CD4-positive, alpha-beta memory T cell (primary cell): Measurements from ENCODE around the gene VSTM2L. TPM values are rescaled to one million over a fixed set of nuclear protein-coding genes. Genes with fewer than 3 reads are reported as not detected.

Source experiments
- CTCF ChIA-PET: fragments of 350-600 bp; sonication (Branson Sonifier 250); formaldehyde crosslinking; loops from one replicate; lab custom pipeline; 2021; ENCODE audit warnings: inconsistent platforms; ENCODE audit not compliant: partially characterized antibody; lab: Charles Lee
- POLR2A ChIA-PET: fragments of 350-600 bp; sonication (Branson Sonifier 250); formaldehyde crosslinking; loops from one replicate; lab custom pipeline; 2021; ENCODE audit not compliant: partially characterized antibody; lab: Charles Lee
- DNase-seq, 5 donors: peaks; one replicate each; pipeline versions ENCODE4 v3.0.0 to v3.0.0-alpha.2; 2020 to 2022; ENCODE audit warnings: mixed read lengths in 1 of 5
- H3K27ac ChIP-seq: one replicate; pipeline ENCODE4 v1.7.0; 2013; ENCODE audit warnings: low read depth, low read length
- H3K27me3 ChIP-seq: 2 replicates; pipeline ENCODE4 v1.7.0; 2013; ENCODE audit warnings: mild to moderate bottlenecking, low read length, moderate library complexity; ENCODE audit not compliant: insufficient read depth
- H3K36me3 ChIP-seq: 2 replicates; pipeline ENCODE4 v1.7.0; 2013; ENCODE audit warnings: mild to moderate bottlenecking, low read length, moderate library complexity; ENCODE audit not compliant: insufficient read depth
- H3K4me1 ChIP-seq: 2 replicates; pipeline ENCODE4 v1.7.0; 2013; ENCODE audit warnings: mild to moderate bottlenecking, low read length, moderate library complexity; ENCODE audit not compliant: insufficient read depth
- H3K4me3 ChIP-seq, 2 donors: one replicate each; pipeline ENCODE4 v1.7.0; 2013; ENCODE audit warnings: low read length in 2 of 2, mild to moderate bottlenecking in 1 of 2
- H3K9me3 ChIP-seq, 2 donors: one replicate each; pipeline ENCODE4 v1.7.0; 2013; ENCODE audit warnings: low read length in 2 of 2, control low read depth in 1 of 2; ENCODE audit not compliant: control insufficient read depth in 1 of 2
- H3K27ac Mint-ChIP-seq, 7 donors: one replicate each; pipeline ENCODE4 v1.8.0; 2020 to 2021; ENCODE audit warnings: mixed read lengths in 7 of 7, mild to moderate bottlenecking in 6 of 7, inconsistent platforms in 3 of 7, moderate library complexity in 3 of 7
- H3K27me3 Mint-ChIP-seq, 2 donors: one replicate each; pipeline ENCODE4 v1.8.0; 2020 to 2021; ENCODE audit warnings: mixed read lengths in 2 of 2
- H3K36me3 Mint-ChIP-seq, 2 donors: one replicate each; pipeline ENCODE4 v1.8.0; 2020 to 2021; ENCODE audit warnings: mixed read lengths in 2 of 2, inconsistent platforms in 1 of 2, mild to moderate bottlenecking in 1 of 2
- H3K4me1 Mint-ChIP-seq, 4 donors: one replicate each; pipeline ENCODE4 v1.8.0; 2020 to 2021; ENCODE audit warnings: mixed read lengths in 4 of 4, mild to moderate bottlenecking in 1 of 4
- H3K4me3 Mint-ChIP-seq, 8 donors: one replicate each; pipeline ENCODE4 v1.8.0; 2020 to 2021; ENCODE audit warnings: mixed read lengths in 8 of 8, mild to moderate bottlenecking in 7 of 8, moderate library complexity in 6 of 8, inconsistent platforms in 3 of 8
- H3K9me3 Mint-ChIP-seq, 8 donors: one replicate each; pipeline ENCODE4 v1.8.0; 2020 to 2021; ENCODE audit warnings: mixed read lengths in 8 of 8, mild to moderate bottlenecking in 5 of 8, inconsistent platforms in 3 of 8, moderate library complexity in 1 of 8
- intact Hi-C: fragments of 100-400 bp; cut with micrococcal nuclease; formaldehyde crosslinking; loops from one replicate; pipeline ENCODE4 v1.15.1; 2023
- polyA plus RNA-seq, 2 donors: library from polyadenylated mRNA; unstranded; fragments of 300-500 nt; fragmentation: Illumina TruSeq; gene quantifications; one replicate each; pipeline ENCODE4 v1.2.3, GENCODE V29; 2021
- total RNA-seq, 2 experiments: library from RNA; stranded (reverse); gene quantifications; one replicate each; pipeline ENCODE4 v1.2.3, GENCODE V29; 2021

Gene VSTM2L
- total and polyA plus RNA-seq, 4 experiments from 2014 or later = not detected

DNA sequence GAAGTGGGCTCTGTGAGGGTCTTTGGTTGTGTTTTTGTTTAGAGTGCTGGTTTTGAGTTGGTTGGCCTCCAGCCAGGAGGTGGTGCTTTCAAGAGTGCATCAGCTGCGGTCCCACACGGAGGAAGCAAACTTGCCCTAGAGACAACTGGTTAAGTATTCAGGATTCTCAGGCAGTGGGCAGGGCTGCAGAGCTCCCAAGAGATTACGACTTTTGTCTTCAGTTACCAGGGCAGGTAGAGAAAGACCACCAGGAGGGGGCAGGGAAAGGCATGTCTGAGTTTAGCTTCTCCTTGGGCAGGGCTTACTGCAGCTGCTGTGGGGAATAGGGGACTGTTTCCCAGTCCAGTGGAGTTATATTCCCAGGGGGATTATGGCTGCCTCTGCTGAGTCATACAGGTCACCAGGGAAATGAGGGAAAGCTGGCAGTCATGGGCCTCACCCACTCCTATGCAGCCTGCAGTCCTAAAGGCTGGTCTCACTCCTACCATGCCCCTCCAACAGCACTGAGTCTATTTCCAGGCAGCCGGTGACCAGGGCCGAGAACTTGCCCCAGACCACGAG, 66.0 kb downstream of the VSTM2L start:
- Mint-ChIP-seq H3K36me3 (peaks cover 28 to 32% of the 10 kb centered on the region in 2 donors), H3K4me1 (no peaks in the 10 kb centered on the region), H3K9me3 (peaks cover 7 to 66% (median 46%) of the 10 kb centered on the region in 8 donors), H3K27ac (no peak overlapping the region), H3K27me3 (peaks cover 0 to 2% of the 10 kb centered on the region in 2 donors), H3K4me3 (no peak overlapping the region)
- no peak for DNase-seq
- ChIA-PET POLR2A (no interaction called here), CTCF (no interaction called here)
- Histone ChIP-seq H3K4me1 (no peaks in the 10 kb centered on the region), H3K9me3 (peaks cover 0 to 7% of the 10 kb centered on the region in 2 donors), H3K27me3 (no peaks in the 10 kb centered on the region), H3K36me3 (no peaks in the 10 kb centered on the region), H3K4me3 (no peak overlapping the region), H3K27ac (no peak overlapping the region)
- intact Hi-C loops = no loop called here

DNA sequence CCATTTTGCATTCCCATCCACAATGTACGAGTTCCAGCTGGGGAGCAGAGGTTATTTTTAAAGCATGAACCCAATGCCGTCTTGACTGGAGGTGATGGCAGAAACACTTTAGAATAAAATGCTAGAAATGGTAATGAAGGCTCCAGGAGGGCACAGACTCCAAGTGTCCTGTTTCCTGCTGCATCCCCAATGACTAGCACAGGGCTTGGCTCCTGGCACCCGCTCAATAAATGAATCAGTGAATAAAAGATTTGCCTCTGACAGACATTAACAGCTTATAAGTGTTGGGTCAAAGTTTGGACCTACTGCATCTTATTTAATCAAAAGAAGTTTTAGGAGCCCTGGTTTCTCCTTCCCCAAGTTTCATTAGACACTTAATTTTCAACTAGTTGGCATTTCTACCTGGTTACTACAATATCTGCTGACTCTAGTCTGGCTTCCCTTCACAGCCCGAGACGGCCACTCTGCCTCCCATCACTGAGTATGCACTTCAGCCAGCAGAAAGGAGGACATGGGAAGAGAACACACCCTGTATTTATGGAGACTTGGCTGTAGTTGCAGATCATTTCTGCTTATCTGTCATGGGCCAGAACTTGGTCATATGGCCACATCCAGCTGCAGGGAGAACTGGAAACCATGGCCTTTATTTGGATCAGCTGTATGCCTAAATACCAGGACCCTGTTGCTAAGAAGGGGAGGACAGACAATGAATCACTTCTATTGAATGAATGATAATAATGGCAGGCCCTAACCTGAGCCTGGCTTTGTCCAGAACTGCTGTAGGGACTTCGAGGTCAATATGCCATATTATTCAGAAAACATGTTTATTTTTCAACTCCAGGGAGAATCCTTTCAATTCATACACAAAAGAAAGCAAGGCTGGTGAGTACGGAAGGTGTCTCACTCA, 67.3 kb downstream of the VSTM2L start:
- Mint-ChIP-seq H3K9me3 (peaks cover 7 to 53% (median 36%) of the 10 kb centered on the region in 8 donors), H3K4me3 (no peak overlapping the region), H3K27me3 (no peaks in the 10 kb centered on the region), H3K36me3 (peaks cover 28 to 32% of the 10 kb centered on the region in 2 donors), H3K4me1 (no peaks in the 10 kb centered on the region), H3K27ac (no peak overlapping the region)
- no peaks in the 10 kb centered on the region for H3K27me3 ChIP-seq
- no peaks in the 10 kb centered on the region for H3K4me1 ChIP-seq
- H3K36me3 ChIP-seq = no peaks in the 10 kb centered on the region
- no peak overlapping the region for H3K4me3 ChIP-seq
- intact Hi-C loops = no loop called here
- ChIA-PET CTCF (no interaction called here), POLR2A (no interaction called here)
- no peak for DNase-seq
- no peak overlapping the region for H3K27ac ChIP-seq
- peaks cover 0 to 4% of the 10 kb centered on the region in 2 donors for H3K9me3 ChIP-seq

DNA sequence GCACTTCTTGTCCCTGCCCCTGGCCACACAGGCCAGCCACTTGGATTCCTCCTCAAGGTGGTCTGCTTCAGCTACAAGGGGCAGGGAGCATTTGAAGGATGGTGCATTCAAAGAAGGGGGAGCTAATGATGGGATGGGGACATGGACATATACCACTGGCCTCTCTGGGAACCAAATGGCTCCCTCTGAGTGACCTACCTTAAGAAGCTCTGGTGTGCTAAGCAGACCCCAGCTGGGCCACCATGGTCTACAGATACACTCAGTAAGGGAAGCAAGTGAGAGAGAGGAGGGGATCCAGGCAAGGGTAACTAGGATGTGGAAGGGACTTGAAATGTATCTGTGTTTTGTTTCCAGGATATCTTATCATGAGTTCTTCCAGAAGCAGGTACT, 67.9 kb downstream of the VSTM2L start:
- Mint-ChIP-seq H3K9me3 (peaks cover 7 to 50% (median 35%) of the 10 kb centered on the region in 8 donors), H3K4me1 (no peaks in the 10 kb centered on the region), H3K36me3 (peaks cover 28 to 32% of the 10 kb centered on the region in 2 donors), H3K27me3 (no peaks in the 10 kb centered on the region), H3K27ac (no peak overlapping the region), H3K4me3 (no peak overlapping the region)
- no peak for DNase-seq
- Histone ChIP-seq H3K36me3 (no peaks in the 10 kb centered on the region), H3K9me3 (peaks cover 0 to 4% of the 10 kb centered on the region in 2 donors), H3K4me3 (no peak overlapping the region), H3K4me1 (no peaks in the 10 kb centered on the region), H3K27ac (no peak overlapping the region), H3K27me3 (no peaks in the 10 kb centered on the region)
- POLR2A ChIA-PET = no interaction called here
- intact Hi-C loops = no loop called here
- CTCF ChIA-PET = no interaction called here

DNA sequence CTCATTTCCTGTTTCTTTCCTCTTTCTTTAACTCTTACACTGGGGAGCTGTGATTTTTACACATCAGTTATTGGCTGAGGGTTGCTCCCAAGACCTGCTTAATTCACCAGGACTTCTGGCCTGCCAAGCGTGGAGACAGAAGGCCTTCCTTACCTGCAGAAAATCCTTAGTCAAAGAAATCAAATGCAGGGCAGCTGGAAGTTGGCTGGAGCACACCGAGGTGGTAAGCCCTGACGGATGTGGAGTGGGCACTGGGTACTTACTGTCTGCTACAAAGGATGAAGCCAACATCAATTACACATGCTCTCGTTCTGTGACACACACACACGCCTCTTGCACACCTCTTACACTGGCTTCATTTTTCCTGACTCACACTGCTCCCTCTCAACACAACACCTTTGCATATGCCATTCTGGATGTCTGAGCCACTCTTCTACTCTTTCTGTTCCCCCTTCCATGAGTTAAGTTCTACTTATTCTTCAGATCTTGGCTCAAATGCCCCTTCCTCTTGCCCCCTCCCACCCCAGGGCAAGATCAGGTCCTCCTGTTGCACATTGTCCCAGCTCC, 68.7 kb downstream of the VSTM2L start:
- no peak overlapping the region for H3K4me3 Mint-ChIP-seq
- H3K9me3 ChIP-seq = peaks cover 0 to 4% of the 10 kb centered on the region in 2 donors
- H3K27me3 ChIP-seq = no peaks in the 10 kb centered on the region
- POLR2A ChIA-PET = no interaction called here
- no peak for DNase-seq
- peaks cover 4 to 43% (median 28%) of the 10 kb centered on the region in 8 donors for H3K9me3 Mint-ChIP-seq
- no peaks in the 10 kb centered on the region for H3K36me3 ChIP-seq
- CTCF ChIA-PET = no interaction called here
- H3K36me3 Mint-ChIP-seq = peaks cover 25 to 35% of the 10 kb centered on the region in 2 donors
- H3K27me3 Mint-ChIP-seq = no peaks in the 10 kb centered on the region
- H3K4me3 ChIP-seq = no peak overlapping the region
- H3K4me1 ChIP-seq = no peaks in the 10 kb centered on the region
- H3K27ac Mint-ChIP-seq = no peak overlapping the region
- H3K27ac ChIP-seq = no peak overlapping the region
- intact Hi-C loops = no loop called here
- H3K4me1 Mint-ChIP-seq = no peaks in the 10 kb centered on the region

DNA sequence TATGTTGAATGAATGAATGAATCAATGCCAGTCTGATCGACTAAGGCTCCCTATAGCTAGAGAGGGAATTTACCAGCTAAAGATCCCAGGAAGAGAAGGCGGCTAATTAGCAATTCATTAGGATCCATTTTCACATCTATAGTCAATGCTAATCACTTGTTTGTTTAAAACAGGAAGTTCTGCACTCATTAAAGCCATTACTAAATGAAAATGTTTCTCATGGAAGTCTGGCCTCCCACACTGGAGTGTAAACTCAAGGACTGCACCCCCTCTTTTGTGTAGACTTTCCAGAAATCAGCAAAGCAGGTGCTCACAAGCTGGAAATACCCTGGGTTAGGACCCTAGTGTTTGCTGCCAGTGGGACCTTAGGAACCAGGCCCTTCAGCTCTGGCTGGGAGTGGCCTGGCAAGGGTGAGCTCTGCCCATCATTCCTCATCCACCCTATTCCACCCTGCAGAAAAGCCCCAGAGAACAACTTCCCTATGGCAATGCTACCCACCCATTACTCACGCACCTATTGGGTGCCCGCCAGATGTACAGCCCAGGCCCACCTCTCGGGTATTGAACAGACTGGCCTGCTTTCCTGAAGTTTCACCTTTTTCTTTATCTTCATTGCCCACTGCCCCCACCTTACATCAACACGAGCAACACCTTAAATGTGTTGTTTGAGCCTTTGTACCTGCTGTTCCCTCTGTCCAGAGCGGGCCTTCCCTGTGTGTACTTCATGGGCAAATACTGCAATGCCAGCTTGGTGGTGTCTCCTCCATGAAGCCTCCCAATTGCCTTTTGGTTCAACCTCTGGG, 69.5 kb downstream of the VSTM2L start:
- Mint-ChIP-seq H3K27ac (no peak overlapping the region), H3K4me1 (peaks cover 0 to under 1% (median 0%) of the 10 kb centered on the region in 4 donors), H3K4me3 (no peak overlapping the region), H3K9me3 (peaks cover 4 to 35% (median 20%) of the 10 kb centered on the region in 8 donors), H3K36me3 (peaks cover 26 to 35% of the 10 kb centered on the region in 2 donors), H3K27me3 (no peaks in the 10 kb centered on the region)
- H3K4me1 ChIP-seq = no peaks in the 10 kb centered on the region
- intact Hi-C loops = no loop called here
- no peaks in the 10 kb centered on the region for H3K36me3 ChIP-seq
- CTCF ChIA-PET = no interaction called here
- DNase-seq = no peak
- no peak overlapping the region for H3K4me3 ChIP-seq
- H3K27me3 ChIP-seq = no peaks in the 10 kb centered on the region
- POLR2A ChIA-PET = no interaction called here
- no peak overlapping the region for H3K27ac ChIP-seq
- H3K9me3 ChIP-seq = peaks cover 0 to 4% of the 10 kb centered on the region in 2 donors

DNA sequence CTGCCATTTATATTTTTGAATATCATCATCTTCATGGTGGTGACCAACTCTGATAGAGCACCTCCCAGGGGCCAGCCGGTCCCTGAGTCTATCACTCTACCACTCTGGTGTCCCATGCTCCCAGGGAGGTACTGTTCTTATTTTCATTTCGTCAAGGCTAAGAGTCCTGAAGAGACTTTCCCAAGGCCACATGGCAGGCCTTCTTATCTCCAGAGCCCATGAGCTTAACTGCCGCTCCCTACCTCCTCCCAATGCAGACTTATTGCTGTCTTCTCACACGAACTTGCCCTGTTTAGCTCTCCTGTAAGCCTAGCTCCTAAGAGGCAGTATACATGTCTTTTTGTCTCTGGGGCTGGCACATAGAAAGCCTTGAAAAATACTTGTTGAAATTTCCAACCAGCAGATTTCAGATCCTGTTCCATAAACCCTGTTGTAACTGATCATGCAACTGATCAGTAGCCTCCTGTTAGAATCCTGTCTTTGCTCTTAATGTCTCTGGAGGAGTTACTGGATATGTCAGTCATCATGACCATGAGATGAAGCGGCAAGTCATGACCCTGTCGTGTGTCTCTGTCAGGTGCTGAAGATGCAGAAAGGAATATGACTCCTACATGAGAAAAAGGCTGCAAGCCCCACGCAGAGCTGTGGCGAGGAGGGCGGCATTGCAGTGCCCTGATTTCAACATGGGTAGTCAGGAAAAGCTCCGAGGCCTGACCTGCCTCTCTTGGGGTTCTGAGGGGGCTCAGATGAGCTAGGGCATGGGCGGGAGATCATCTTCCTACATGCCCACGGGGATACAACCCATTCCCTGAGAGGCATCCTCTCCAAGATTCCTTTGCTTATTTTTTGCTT, 70.4 kb downstream of the VSTM2L start:
- peaks cover 4 to 27% (median 13%) of the 10 kb centered on the region in 8 donors for H3K9me3 Mint-ChIP-seq
- Histone ChIP-seq H3K4me1 (no peaks in the 10 kb centered on the region), H3K4me3 (no peak overlapping the region), H3K27me3 (no peaks in the 10 kb centered on the region), H3K36me3 (no peaks in the 10 kb centered on the region), H3K27ac (no peak overlapping the region), H3K9me3 (peaks cover 0 to 4% of the 10 kb centered on the region in 2 donors)
- intact Hi-C loops = no loop called here
- no peak overlapping the region for H3K4me3 Mint-ChIP-seq
- no peaks in the 10 kb centered on the region for H3K27me3 Mint-ChIP-seq
- H3K27ac Mint-ChIP-seq = no peak overlapping the region
- POLR2A ChIA-PET = no interaction called here
- CTCF ChIA-PET = no interaction called here
- H3K4me1 Mint-ChIP-seq = peaks cover 0 to 6% (median 3%) of the 10 kb centered on the region in 4 donors
- H3K36me3 Mint-ChIP-seq = peaks cover 24 to 35% of the 10 kb centered on the region in 2 donors
- DNase-seq = no peak
